ENCODE measurements around the gene CKAP2L. TPM values are rescaled to one million over a fixed set of nuclear protein-coding genes. Genes with fewer than 3 reads are reported as not detected.

CKAP2L gene
- total RNA-seq, 1 experiment from 2014 or later, result 23.3 TPM

DNA sequence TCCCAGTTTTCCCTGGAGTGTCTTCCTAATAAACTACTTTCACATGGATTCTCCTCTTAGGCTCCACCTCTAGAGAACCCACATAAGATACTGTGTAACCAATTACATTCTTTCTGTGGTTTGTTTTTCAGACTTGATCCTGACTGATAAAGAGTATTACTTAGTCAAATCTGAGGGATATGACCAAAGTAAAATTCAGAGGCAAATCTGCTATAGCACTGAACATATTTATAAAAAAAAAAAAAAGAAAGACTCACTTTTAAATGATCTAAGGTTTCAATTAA lies 13.9 kb downstream of the CKAP2L start:
- no peaks in the 10 kb centered on the region for H3K23me2 ChIP-seq (ENCODE audit: insufficient read length, low read depth, low read length, poor library complexity, severe bottlenecking)
- no peak overlapping the region for H3K56ac ChIP-seq (ENCODE audit: insufficient read length, low read depth, low read length)
- Mint-ChIP-seq H3K27ac (peak overlapping the region in 2 of 3 experiments; percentile 39 to 84; a peak in 3 of 7 replicates), H3K4me1 (peaks cover 2 to 6% of the 10 kb centered on the region in 2 experiments; a peak in 3 of 4 replicates), H3K27me3 (ENCODE audit: low read depth) (no peaks in the 10 kb centered on the region), H3K9me3 (no peaks in the 10 kb centered on the region), H3K4me3 (no peak overlapping the region), H3K36me3 (ENCODE audit: insufficient read depth in 1 of 3, low read depth in 3 of 3) (peaks cover 16 to 58% (median 55%) of the 10 kb centered on the region in 3 experiments; a peak in 6 of 7 replicates)
- no peak overlapping the region for H2BK12ac ChIP-seq (ENCODE audit: insufficient read length, low read depth, low read length)
- no peaks in the 10 kb centered on the region for H3K9me3 ChIP-seq (ENCODE audit: control insufficient read depth, low read depth, low read length)
- DNase-seq, result no peak
- no peak overlapping the region for H3K14ac ChIP-seq (ENCODE audit: insufficient read depth, low read length)
- no peak overlapping the region for H4K8ac ChIP-seq (replicated peaks; ENCODE audit: insufficient read length, low read depth, low read length)
- no peak overlapping the region for H4K5ac ChIP-seq (ENCODE audit: insufficient read length, low read depth, low read length)
- H2AFZ ChIP-seq (ENCODE audit: low read length), result no peak overlapping the region
- no peaks in the 10 kb centered on the region for H3K79me2 ChIP-seq (ENCODE audit: insufficient read depth, low read length)
- H3K27me3 ChIP-seq (ENCODE audit: insufficient read depth, low read length), result no peaks in the 10 kb centered on the region
- H2BK120ac ChIP-seq (ENCODE audit: low read depth, low read length, poor library complexity, severe bottlenecking), result no peak overlapping the region
- no peaks in the 10 kb centered on the region for H4K20me1 ChIP-seq (ENCODE audit: control insufficient read depth, insufficient read depth, insufficient read length)
- H3K4me1 ChIP-seq (ENCODE audit: insufficient read depth, low read length), result no peaks in the 10 kb centered on the region; the same call in 1 of the 2 replicates
- no peak overlapping the region for H2BK15ac ChIP-seq (ENCODE audit: low read depth, low read length)
- no peak overlapping the region for H4K91ac ChIP-seq (ENCODE audit: insufficient read length, low read depth, low read length)
- H3T11ph ChIP-seq (ENCODE audit: low read length), result no peak overlapping the region
- no peak overlapping the region for H3K23ac ChIP-seq (ENCODE audit: insufficient read length, low read depth, low read length)
- H3K18ac ChIP-seq (ENCODE audit: insufficient read length, low read depth, low read length), result no peak overlapping the region
- peaks cover 3% of the 10 kb centered on the region for H3K79me1 ChIP-seq (ENCODE audit: insufficient read depth, low read depth, low read length, poor library complexity, severe bottlenecking)
- no peak overlapping the region for H3K27ac ChIP-seq (ENCODE audit: insufficient read length, low read depth, low read length)
- no peak overlapping the region for H2AK5ac ChIP-seq (ENCODE audit: insufficient read length, low read length)
- TF ChIP-seq, protein P1, sequence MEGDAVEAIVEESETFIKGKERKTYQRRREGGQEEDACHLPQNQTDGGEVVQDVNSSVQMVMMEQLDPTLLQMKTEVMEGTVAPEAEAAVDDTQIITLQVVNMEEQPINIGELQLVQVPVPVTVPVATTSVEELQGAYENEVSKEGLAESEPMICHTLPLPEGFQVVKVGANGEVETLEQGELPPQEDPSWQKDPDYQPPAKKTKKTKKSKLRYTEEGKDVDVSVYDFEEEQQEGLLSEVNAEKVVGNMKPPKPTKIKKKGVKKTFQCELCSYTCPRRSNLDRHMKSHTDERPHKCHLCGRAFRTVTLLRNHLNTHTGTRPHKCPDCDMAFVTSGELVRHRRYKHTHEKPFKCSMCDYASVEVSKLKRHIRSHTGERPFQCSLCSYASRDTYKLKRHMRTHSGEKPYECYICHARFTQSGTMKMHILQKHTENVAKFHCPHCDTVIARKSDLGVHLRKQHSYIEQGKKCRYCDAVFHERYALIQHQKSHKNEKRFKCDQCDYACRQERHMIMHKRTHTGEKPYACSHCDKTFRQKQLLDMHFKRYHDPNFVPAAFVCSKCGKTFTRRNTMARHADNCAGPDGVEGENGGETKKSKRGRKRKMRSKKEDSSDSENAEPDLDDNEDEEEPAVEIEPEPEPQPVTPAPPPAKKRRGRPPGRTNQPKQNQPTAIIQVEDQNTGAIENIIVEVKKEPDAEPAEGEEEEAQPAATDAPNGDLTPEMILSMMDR (conservative IDR thresholded peaks at IDR 0.05), result no peak
- no peak overlapping the region for H3K9ac ChIP-seq (ENCODE audit: extremely low read depth, insufficient read length, low read length)
- H3K4ac ChIP-seq (ENCODE audit: low read depth, low read length), result no peak overlapping the region
- H3K4me2 ChIP-seq (ENCODE audit: insufficient read depth, insufficient read length, low read length), result no peak overlapping the region
- no peak overlapping the region for H2BK5ac ChIP-seq (ENCODE audit: insufficient read length, low read length)
- no peak overlapping the region for H2BK20ac ChIP-seq (ENCODE audit: low read depth, low read length, poor library complexity, severe bottlenecking)
